Activated CD4-positive, alpha-beta memory T cell treated with anti-CD3 and anti-CD28 coated beads, Interleukin-2, amount 10 ng/mL, durations not matched to agents 7 days and 5 days (primary cell): Measurements from ENCODE around the gene DES. TPM values are rescaled to one million over a fixed set of nuclear protein-coding genes. Genes with fewer than 3 reads are reported as not detected.

Source experiments
- CTCF ChIA-PET: fragments of 350-600 bp; sonication (Branson Sonifier 250); formaldehyde crosslinking; loops from one replicate; lab custom pipeline; 2021; ENCODE audit warnings: antibody characterized with exemption, inconsistent platforms; lab: Charles Lee
- POLR2A ChIA-PET: fragments of 350-600 bp; sonication (Branson Sonifier 250); formaldehyde crosslinking; loops from one replicate; lab custom pipeline; 2021; ENCODE audit warnings: antibody characterized with exemption; lab: Charles Lee
- DNase-seq: peaks from one replicate; pipeline ENCODE4 v3.0.0-alpha.2; 2020
- H3K27ac Mint-ChIP-seq: one replicate; pipeline ENCODE4 v1.8.0; 2021; ENCODE audit warnings: mild to moderate bottlenecking, mixed read lengths
- H3K27me3 Mint-ChIP-seq: one replicate; pipeline ENCODE4 v1.8.0; 2021; ENCODE audit warnings: mixed read lengths
- H3K36me3 Mint-ChIP-seq: one replicate; pipeline ENCODE4 v1.8.0; 2021; ENCODE audit warnings: low read depth, mixed read lengths
- H3K4me1 Mint-ChIP-seq: one replicate; pipeline ENCODE4 v1.8.0; 2021; ENCODE audit warnings: mixed read lengths
- H3K4me3 Mint-ChIP-seq: one replicate; pipeline ENCODE4 v1.8.0; 2021; ENCODE audit warnings: mild to moderate bottlenecking, mixed read lengths
- H3K9me3 Mint-ChIP-seq: one replicate; pipeline ENCODE4 v1.8.0; 2021; ENCODE audit warnings: mixed read lengths
- total RNA-seq, 2 experiments: library from RNA; stranded (reverse); gene quantifications; one replicate each; pipeline ENCODE4 v1.2.3, GENCODE V29; 2021

DES gene
- total RNA-seq, 2 experiments from 2014 or later: not detected

- Mint-ChIP-seq H3K36me3 (no peaks in the 10 kb centered on the region), H3K9me3 (no peaks in the 10 kb centered on the region), H3K27me3 (peaks cover 5% of the 10 kb centered on the region), H3K27ac (no peak overlapping the region), H3K4me3 (no peak overlapping the region), H3K4me1 (no peaks in the 10 kb centered on the region)
- ChIA-PET POLR2A (no interaction called here), CTCF (interaction anchor here (1.0 kb wide), 1 partner anchor 31 kb away, joined by 3 read pairs; no protein-coding TSS in a partner anchor)
- DNase-seq: no peak
These were observed 8.5 kb downstream of the DES start for GRCh38 chr2:219426534-219427136.

GRCh38 chr2:219428469-219428868 is 10.3 kb downstream of the DES start:
- Mint-ChIP-seq H3K4me1 (no peaks in the 10 kb centered on the region), H3K27ac (no peak overlapping the region), H3K9me3 (no peaks in the 10 kb centered on the region), H3K36me3 (no peaks in the 10 kb centered on the region), H3K4me3 (no peak overlapping the region), H3K27me3 (peaks cover 5% of the 10 kb centered on the region)
- CTCF ChIA-PET: no interaction called here
- POLR2A ChIA-PET: no interaction called here
- no peak for DNase-seq

DNA sequence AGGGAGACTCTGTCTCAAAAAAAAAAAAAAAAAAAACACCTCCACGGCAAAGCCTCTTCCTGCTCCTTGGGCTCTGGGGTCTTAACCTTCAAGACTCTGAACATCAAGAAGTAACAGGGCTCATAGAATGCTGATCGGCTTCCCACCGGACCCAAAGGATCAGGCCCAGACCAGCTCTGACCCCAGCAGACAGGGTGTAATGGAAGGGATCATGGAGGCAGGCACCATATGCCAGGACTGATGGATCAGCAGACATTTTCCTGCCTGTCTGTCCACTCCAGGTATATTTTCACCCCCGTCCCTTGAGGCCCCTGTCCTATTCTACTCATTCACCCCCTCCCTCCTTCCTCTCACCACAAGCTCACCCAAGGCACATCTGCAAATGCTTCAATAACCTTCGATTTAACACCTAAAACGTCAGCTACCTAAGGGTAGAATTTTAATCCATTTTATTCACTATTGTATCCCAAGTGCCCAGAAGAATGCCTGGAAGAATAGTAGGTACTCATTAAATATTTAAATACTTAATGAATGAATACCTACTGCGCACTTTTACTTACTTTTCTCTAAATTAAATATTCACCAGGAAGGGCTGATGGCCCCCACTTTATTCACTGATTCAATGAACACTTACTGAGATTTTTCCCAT is 11.9 kb downstream of the DES start:
- POLR2A ChIA-PET: no interaction called here
- H3K27me3 Mint-ChIP-seq: peaks cover 11% of the 10 kb centered on the region
- CTCF ChIA-PET: interaction anchor here (1.8 kb wide), 1 partner anchor 27 kb away, joined by 9 read pairs; no protein-coding TSS in a partner anchor

DNA sequence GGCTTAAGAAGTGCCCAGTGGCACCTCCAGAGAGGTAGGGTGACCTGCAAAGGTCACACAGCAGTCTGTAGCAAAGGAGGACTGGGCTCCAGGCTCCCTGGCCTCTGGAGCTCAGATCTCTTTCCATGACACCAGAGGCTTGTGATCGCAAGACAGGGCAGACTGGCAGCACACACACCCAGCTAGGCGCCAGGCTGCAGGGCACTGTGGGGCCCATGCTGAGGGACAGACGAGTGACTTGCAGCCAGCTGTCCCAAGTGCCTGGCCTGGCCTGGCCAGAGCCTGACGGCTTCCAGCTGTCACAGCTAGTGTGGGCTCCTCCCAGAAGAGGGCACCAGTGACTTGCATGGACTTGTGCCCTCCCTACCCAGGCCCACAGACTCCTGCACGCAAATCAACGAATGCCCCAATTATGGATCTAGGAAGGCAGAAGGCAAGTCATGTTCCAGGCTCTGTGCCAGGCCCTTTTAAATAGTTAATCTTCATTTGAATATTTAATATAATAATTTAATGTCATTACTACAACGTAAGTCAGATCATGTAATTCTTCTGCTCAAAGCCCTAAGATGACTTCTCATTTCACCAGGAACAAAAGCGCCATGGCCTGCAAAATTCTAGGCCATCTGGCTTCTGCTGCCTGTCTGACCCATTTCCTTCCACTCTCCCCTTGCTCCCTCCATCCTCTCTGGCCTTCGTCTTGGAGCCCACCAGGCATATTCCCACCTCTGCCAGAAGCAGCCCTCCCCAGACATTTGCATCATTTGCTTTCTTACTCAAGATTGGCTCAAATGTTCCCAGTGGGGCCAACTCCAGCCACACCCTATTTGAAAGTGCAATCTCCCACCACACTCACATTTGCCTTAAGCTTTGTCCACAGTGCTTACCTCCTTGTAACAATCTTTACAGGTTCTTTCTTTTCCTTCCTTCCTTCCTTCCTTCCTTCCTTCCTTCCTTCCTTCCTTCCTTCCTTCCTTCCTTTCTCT is 12.7 kb downstream of the DES start:
- Mint-ChIP-seq H3K4me1 (no peaks in the 10 kb centered on the region), H3K9me3 (no peaks in the 10 kb centered on the region), H3K36me3 (no peaks in the 10 kb centered on the region), H3K27ac (no peak overlapping the region), H3K4me3 (no peak overlapping the region), H3K27me3 (peaks cover 17% of the 10 kb centered on the region)
- no peak for DNase-seq
- POLR2A ChIA-PET: no interaction called here
- CTCF ChIA-PET: interaction anchor here (1.2 to 1.8 kb wide), 2 partner anchors 19 to 28 kb away, joined by 3 to 9 read pairs; no protein-coding TSS in a partner anchor

More for the DNA sequence above, 11.9 kb downstream of the DES start:
- H3K36me3 Mint-ChIP-seq: no peaks in the 10 kb centered on the region
- H3K27ac Mint-ChIP-seq: no peak overlapping the region
- H3K9me3 Mint-ChIP-seq: no peaks in the 10 kb centered on the region
- H3K4me1 Mint-ChIP-seq: no peaks in the 10 kb centered on the region
- DNase-seq: no peak
- H3K4me3 Mint-ChIP-seq: no peak overlapping the region

GRCh38 chr2:219433666-219434467 is 15.7 kb downstream of the DES start:
- no peaks in the 10 kb centered on the region for H3K4me1 Mint-ChIP-seq
- H3K9me3 Mint-ChIP-seq: no peaks in the 10 kb centered on the region
- no peak overlapping the region for H3K27ac Mint-ChIP-seq
- H3K27me3 Mint-ChIP-seq: peaks cover 17% of the 10 kb centered on the region
- POLR2A ChIA-PET: no interaction called here
- no peaks in the 10 kb centered on the region for H3K36me3 Mint-ChIP-seq
- H3K4me3 Mint-ChIP-seq: no peak overlapping the region
- CTCF ChIA-PET: interaction anchor here (1.0 to 1.4 kb wide), 3 partner anchors 31 to 96 kb away, joined by 3 to 6 read pairs (median 3); no protein-coding TSS in a partner anchor
- no peak for DNase-seq

GRCh38 chr2:219434468-219434717 is 16.2 kb downstream of the DES start:
- CTCF ChIA-PET: interaction anchor here (1.0 to 1.4 kb wide), 3 partner anchors 31 to 95 kb away, joined by 3 to 6 read pairs (median 3); no protein-coding TSS in a partner anchor
- peaks cover 17% of the 10 kb centered on the region for H3K27me3 Mint-ChIP-seq

GRCh38 chr2:219434718-219435525 is 16.7 kb downstream of the DES start, which contains the start of gene SPEG:
TSS of gene SPEG (plus strand) at chr2:219434843. CDS start at chr2:219434978, 135 bp downstream.
- ChIA-PET CTCF (interaction anchor here (1.4 kb wide), 1 partner anchor 95 kb away, joined by 3 read pairs; no protein-coding TSS in a partner anchor), POLR2A (no interaction called here)
- Mint-ChIP-seq H3K36me3 (no peaks in the 10 kb centered on the region), H3K4me1 (no peaks in the 10 kb centered on the region), H3K4me3 (no peak within 1 kb of the TSS), H3K27me3 (peaks cover 20% of the 10 kb centered on the region), H3K9me3 (no peaks in the 10 kb centered on the region), H3K27ac (no peak within 1 kb of the TSS)
- no peak for DNase-seq

More at GRCh38 chr2:219434468-219434717, 16.2 kb downstream of the DES start:
- POLR2A ChIA-PET: no interaction called here
- no peaks in the 10 kb centered on the region for H3K9me3 Mint-ChIP-seq
- H3K27ac Mint-ChIP-seq: no peak overlapping the region
- H3K4me1 Mint-ChIP-seq: no peaks in the 10 kb centered on the region
- no peaks in the 10 kb centered on the region for H3K36me3 Mint-ChIP-seq
- DNase-seq: no peak
- H3K4me3 Mint-ChIP-seq: no peak overlapping the region

GRCh38 chr2:219435701-219436100 is 17.5 kb downstream of the DES start:
- H3K4me1 Mint-ChIP-seq: no peaks in the 10 kb centered on the region
- no peaks in the 10 kb centered on the region for H3K36me3 Mint-ChIP-seq
- H3K4me3 Mint-ChIP-seq: no peak overlapping the region
- H3K27ac Mint-ChIP-seq: no peak overlapping the region
- no peaks in the 10 kb centered on the region for H3K9me3 Mint-ChIP-seq
- ChIA-PET POLR2A (no interaction called here), CTCF (interaction anchor here (1.3 kb wide), 1 partner anchor 105 kb away, joined by 4 read pairs; no protein-coding TSS in a partner anchor)
- no peak for DNase-seq
- peaks cover 23% of the 10 kb centered on the region for H3K27me3 Mint-ChIP-seq

DNA sequence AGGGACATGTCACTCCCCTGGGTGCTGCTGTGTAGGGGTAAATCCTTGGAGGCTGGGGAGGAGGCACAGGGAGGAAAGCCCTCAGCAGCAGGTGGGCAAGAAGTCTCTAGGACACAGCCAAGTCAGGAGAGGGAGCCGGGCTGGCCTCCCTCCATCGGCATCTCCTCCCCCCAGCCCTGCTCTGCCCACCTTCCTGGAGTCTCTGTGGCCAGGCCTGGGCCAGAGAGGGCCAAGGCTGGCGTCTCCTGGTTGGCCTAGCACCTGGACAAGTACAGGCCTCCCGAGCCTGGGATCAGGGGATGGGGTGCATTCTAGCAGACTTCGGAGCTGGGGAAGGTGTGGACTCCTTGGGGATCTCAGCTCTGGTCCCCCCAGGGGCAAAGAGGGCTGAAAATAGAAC is 18.3 kb downstream of the DES start:
- DNase-seq: no peak
- H3K4me3 Mint-ChIP-seq: no peak overlapping the region
- H3K36me3 Mint-ChIP-seq: no peaks in the 10 kb centered on the region
- H3K4me1 Mint-ChIP-seq: peaks cover 6% of the 10 kb centered on the region
- POLR2A ChIA-PET: interaction anchor here (0.8 kb wide), 1 partner anchor 57 kb away, joined by 3 read pairs; no protein-coding TSS in a partner anchor
- H3K9me3 Mint-ChIP-seq: no peaks in the 10 kb centered on the region
- CTCF ChIA-PET: interaction anchor here (1.3 kb wide), 1 partner anchor 105 kb away, joined by 4 read pairs; no protein-coding TSS in a partner anchor
- H3K27me3 Mint-ChIP-seq: peaks cover 31% of the 10 kb centered on the region
- no peak overlapping the region for H3K27ac Mint-ChIP-seq

GRCh38 chr2:219437141-219437540 is 19.0 kb downstream of the DES start:
- peaks cover 32% of the 10 kb centered on the region for H3K27me3 Mint-ChIP-seq
- H3K4me1 Mint-ChIP-seq: peaks cover 7% of the 10 kb centered on the region
- no peak overlapping the region for H3K4me3 Mint-ChIP-seq
- no peaks in the 10 kb centered on the region for H3K36me3 Mint-ChIP-seq
- ChIA-PET POLR2A (no interaction called here), CTCF (interaction anchor here (1.0 kb wide), 1 partner anchor 93 kb away, joined by 3 read pairs; no protein-coding TSS in a partner anchor)
- H3K27ac Mint-ChIP-seq: no peak overlapping the region
- H3K9me3 Mint-ChIP-seq: no peaks in the 10 kb centered on the region
- no peak for DNase-seq

DNA sequence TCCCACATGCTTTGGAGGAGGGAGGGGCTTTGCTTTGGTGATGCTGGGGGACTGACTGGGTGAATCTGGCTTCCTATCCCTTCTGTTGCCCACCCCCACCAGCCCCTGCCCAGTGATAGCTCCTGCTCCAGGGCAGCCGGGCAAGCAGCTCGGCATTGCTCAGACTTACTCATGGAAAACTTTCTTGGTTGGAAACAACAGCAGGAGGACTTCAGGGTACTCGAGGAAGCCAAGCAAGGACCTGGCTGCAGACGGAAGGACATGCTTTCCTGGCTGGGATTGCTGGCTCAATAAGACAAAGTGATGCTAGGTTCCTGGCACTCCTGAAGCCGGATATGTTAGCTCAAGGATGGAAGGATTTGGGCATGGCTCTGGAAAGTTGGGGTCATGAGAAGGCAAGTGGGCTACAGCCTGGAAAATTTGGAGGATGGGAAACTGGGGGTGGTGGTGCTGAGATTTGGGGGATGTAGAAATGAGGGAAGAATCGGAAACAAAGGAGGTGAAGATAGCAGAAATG is 19.6 kb downstream of the DES start:
- Mint-ChIP-seq H3K4me3 (no peak overlapping the region), H3K27me3 (peaks cover 37% of the 10 kb centered on the region), H3K4me1 (peaks cover 9% of the 10 kb centered on the region), H3K36me3 (no peaks in the 10 kb centered on the region), H3K9me3 (no peaks in the 10 kb centered on the region), H3K27ac (no peak overlapping the region)
- ChIA-PET CTCF (interaction anchor here (1.0 kb wide), 1 partner anchor 92 kb away, joined by 3 read pairs; no protein-coding TSS in a partner anchor), POLR2A (no interaction called here)
- DNase-seq: no peak
